Fibroblast of the aortic adventitia (primary cell): ENCODE results near the gene RELN. TPM values are rescaled to one million over a fixed set of nuclear protein-coding genes. Genes with fewer than 3 reads are reported as not detected.
"Not testable (repeated sequence)": the region's sequence is repeated elsewhere in the genome, so short reads cannot be mapped to it uniquely, and the experiment has no call there.

Experiments used
- DNase-seq: peaks from one replicate; pipeline ENCODE4 v3.0.0-alpha.2; 2010; ENCODE audit warnings: low read depth
- H3K4me3 ChIP-seq: 2 replicates; pipeline ENCODE4 v1.5.1; 2011; ENCODE audit warnings: low read depth, mild to moderate bottlenecking, control low read depth, low read length, moderate library complexity
- CTCF ChIP-seq: IDR thresholded peaks from 2 replicates; pipeline ENCODE4 v1.5.1; 2011; ENCODE audit warnings: mild to moderate bottlenecking, low read length, control low read depth, inconsistent platforms; ENCODE audit not compliant: insufficient read depth
- total RNA-seq: library from RNA; depleted of rRNA; stranded (reverse); fragments of >200 nt; gene quantifications from 2 replicates; pipeline ENCODE4 v1.2.3, GENCODE V29; 2012; ENCODE audit warnings: low replicate concordance

RELN gene
- total RNA-seq, 1 donor = 88.7 TPM

DNA sequence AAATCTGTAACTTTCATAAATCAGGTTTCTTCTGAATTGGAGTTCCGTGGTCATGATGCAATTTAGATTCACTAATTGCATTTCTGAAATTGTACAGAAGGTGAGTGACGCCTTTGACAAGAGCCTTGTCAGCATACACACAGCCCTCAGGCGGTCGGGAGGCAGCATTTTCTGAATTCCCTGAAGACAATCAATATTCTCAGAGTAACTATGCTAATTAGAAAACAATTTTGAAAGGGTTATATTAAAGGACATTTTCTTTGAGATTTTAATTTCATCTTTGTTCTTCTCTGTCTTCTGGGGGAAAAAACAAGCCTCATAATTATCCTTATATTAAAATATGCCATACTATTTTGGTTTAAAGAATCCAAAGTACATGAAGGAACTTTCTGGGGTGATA, 488.3 kb downstream of the RELN start:
- H3K4me3 ChIP-seq = no peak overlapping the region
- DNase-seq = no peak
- TF ChIP-seq CTCF = no peak

- DNase-seq = peak; percentile 3
- H3K4me3 ChIP-seq = no peak overlapping the region
- TF ChIP-seq CTCF = no peak
These were observed 489.5 kb downstream of the RELN start for GRCh38 chr7:103499976-103500375.

GRCh38 chr7:103487419-103487818, 502.0 kb downstream of the RELN start:
- H3K4me3 ChIP-seq = no peak overlapping the region
- DNase-seq = no peak
- no peak for TF ChIP-seq CTCF

GRCh38 chr7:103486873-103487272, 502.6 kb downstream of the RELN start:
- not testable (repeated sequence) for DNase-seq, H3K4me3 ChIP-seq

DNA sequence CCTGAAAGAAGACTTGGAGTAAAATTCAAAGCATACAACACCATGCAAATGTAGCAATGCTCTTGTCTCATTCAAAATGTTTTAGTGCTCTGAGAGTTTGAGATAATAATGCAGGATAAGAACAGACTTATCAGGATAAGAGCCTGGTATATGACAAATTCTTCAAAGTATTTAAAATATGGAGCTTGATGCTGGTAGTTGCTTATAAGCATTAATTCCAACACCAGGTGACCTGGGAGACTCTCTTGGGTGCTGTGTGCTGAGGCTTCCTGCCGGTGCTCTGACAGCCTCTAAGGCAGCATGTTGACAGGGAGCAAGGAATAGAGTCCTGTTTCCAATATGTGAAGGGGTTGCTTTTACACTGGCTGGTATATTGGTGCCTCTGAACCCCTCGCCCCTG, 508.7 kb downstream of the RELN start:
- no peak for TF ChIP-seq CTCF
- no peak overlapping the region for H3K4me3 ChIP-seq
- no peak for DNase-seq

DNA sequence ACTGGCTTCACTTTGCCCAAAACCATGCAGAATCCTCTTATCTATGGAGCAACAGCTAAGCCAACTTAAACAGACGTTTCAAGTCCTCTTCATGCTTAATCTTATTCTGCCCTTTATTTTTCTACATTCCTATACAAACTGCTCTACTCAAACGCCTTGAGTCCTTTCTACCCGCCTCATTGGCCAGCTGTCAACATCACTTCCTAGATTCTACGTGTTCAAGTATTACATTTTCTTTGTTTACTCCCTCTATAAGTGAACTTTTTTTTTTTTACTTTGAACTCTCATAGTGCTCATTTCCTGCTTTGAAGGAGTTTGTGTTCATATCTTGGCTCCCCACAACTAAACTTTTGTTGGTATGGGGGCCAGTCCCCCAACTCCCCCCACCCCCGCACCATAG, 514.5 kb downstream of the RELN start:
- no peak overlapping the region for H3K4me3 ChIP-seq
- no peak for DNase-seq
- TF ChIP-seq CTCF = no peak

DNA sequence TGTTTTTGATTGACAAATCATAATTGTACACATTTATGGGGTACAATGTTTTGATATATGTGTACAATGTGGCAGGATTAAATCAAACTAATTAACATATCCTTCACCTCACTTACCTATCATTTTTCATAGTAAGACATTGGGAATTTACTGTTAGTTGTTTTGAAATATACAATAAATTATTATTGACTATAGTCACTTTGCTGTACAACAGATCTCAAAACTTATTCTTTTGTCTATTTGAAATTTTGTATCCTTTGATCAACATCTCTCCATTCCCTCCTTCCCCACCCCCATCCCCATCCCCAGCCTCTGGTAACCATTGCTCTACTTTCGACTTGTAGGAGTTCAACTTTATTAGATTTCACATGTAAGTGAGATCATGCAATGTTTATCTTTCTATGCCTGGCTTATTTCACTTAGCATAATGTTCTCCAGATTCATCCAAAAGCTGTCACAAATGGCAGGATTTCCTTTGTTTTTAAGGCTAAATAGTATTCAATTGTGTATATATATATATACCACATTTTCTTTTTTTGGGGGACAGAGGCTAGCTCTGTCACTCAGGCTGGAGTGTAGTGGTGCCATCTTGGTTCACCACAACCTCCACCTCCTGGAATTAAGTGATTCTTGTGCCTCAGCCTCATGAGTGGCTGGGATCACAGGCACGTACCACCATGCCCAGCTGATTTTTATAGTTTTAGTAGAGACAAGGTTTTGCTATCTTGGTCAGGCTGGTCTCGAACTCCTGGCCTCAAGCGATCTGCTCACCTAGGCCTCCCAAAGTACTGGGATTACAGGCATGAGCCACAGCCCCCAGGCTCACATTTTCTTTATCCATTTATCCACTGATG, 520.1 kb downstream of the RELN start:
- no peak overlapping the region for H3K4me3 ChIP-seq
- DNase-seq = no peak
- TF ChIP-seq CTCF = no peak
